HG03108 (cell line): ENCODE results near the gene WDR88.
"Not testable (repeated sequence)": the region's sequence is repeated elsewhere in the genome, so short reads cannot be mapped to it uniquely, and the experiment has no call there.

Experiments used
- ATAC-seq: cut with Tn5 transposase; IDR thresholded peaks from one replicate; pipeline ENCODE4 v1.9.1; 2021; ENCODE audit warnings: moderate library complexity; ENCODE audit not compliant: unreplicated experiment

WDR88 gene

DNA sequence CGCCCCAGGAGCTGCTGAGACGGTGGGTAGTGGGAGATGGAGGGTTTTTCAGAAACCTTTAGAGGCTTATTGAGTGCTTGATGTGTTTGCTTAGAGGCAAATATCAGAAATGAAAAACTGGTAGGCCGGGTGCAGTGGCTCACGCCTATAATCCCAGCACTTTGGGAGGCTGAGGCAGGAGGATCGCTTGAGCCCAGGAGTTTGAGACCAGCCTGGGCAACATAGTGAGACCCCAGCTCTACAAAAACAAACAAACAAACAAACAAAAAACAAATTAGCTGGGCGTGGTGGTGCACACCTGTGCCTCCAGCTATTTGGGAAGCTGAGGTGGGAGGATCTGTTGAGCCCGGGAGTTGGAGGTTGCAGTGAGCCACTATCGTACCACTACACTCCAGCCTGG is 5.2 kb upstream of the WDR88 start:
- ATAC-seq, result not testable (repeated sequence)

- ATAC-seq, result no peak
These were observed 2.0 kb upstream of the WDR88 start for GRCh38 chr19:33129901-33130300.

GRCh38 chr19:33130433-33130832 is 1.5 kb upstream of the WDR88 start:
- no peak for ATAC-seq

GRCh38 chr19:33132425-33132824 is 511 bp downstream of the WDR88 start:
- no peak for ATAC-seq

DNA sequence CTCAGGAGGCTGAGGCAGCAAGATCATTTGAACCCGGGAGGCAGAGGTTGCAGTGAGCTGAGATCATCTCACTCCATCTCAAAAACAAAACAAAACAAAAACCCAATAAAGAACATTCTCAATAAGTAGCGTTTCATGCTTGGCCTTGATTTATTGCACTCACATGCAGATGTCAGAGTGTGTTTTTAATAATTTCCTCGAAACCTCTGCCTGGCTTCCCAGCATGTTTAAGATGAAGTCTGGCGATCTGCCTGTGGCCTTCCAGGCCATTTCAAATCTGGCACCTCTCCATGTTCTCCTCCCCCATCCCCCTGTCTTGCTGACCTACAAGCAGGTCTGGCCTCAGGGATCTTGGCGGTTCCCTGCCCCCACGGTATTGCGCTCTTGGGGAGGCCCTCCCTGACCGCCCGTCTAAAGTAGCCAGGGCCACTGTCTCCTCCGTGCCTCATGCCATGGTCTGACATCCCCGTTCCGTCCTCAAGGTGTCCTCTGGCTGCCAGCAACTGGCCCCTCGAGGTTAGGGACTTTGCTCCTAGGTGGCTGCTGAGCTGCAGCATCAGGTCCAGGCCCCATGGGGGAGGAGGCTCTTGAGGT is 1.6 kb downstream of the WDR88 start:
- no peak for ATAC-seq

- no peak for ATAC-seq
These were observed 2.7 kb downstream of the WDR88 start for GRCh38 chr19:33134571-33135041.

- no peak for ATAC-seq
These were observed 7.3 kb downstream of the WDR88 start for GRCh38 chr19:33139165-33139564.

GRCh38 chr19:33143897-33144405 is 12.0 kb downstream of the WDR88 start:
- ATAC-seq, result no peak

- ATAC-seq, result no peak
These were observed 14.3 kb downstream of the WDR88 start for GRCh38 chr19:33146209-33146608.

DNA sequence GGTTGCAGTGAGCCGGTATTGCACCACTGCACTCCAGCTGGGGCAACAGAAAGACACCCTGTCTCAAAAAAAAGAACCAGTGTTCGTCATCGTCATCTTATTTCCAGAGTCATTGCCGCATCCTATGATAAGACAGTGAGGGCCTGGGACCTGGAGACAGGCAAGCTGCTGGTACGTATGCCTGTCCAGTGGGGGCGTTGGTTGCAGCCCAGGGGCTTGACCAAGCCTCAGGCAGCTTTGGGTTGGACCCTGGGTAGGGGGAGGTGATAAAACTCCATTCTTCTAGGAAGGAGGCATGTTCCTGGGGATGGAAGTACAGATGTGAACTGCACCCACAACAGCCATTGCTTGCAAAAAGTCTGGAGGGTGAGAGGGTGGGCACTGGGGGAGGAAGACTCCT is 15.6 kb downstream of the WDR88 start:
- no peak for ATAC-seq

GRCh38 chr19:33150852-33151518 is 19.1 kb downstream of the WDR88 start:
- ATAC-seq, result no peak

DNA sequence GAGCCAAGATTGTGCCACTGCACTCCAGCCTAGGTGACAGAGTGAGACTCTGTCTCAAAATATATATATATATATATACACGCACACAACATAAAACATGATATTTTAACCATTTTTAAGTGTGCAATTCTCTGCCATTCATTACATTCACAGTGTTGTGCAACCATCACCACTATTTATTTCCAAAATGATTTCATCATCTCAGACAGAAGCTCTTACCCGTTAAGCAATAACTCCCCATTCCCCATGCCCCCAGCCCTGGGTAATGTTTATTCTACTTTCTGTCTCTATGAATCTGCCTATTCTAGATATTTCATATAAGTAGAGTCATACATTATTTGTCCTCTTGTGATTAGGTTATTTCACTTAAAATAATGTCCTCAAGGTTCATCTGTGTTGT is 20.3 kb downstream of the WDR88 start:
- ATAC-seq, result no peak

DNA sequence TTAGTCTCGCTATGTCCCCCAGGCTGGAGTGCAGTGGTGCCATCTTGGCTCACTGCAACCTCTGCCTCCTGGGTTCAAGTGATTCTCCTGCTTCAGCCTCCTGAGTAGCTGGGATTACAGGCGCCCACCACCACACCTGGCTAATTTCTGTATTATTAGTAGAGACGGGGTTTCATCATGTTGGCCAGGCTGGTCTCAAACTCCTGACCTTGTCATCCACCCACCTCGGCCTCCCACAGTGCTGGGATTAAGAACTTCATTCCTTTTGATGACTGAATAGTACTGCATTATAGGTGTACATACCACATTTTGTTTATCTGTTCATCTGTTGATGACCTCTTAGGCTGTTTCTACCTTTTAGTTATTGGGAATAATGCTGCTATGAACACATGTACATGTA is 20.7 kb downstream of the WDR88 start:
- not testable (repeated sequence) for ATAC-seq

DNA sequence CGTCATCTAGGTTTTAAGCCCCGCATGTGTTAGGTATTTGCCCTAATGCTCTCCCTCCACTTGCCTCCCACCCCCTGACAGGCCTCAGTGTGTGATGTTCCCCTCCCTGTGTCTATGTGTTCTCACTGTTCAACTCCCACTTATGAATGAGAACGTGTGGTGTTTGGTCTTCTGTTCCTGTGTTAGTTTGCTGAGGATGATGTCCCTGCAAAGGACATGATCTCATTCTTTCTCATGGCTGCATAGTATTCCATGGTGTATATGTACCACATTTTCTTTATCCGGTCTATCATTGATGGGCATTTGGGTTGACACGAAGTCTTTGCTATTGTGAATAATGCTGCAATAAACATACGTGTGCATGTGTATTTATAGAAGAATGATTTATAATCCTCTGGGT is 22.4 kb downstream of the WDR88 start:
- not testable (repeated sequence) for ATAC-seq

GRCh38 chr19:33156334-33156733 is 24.4 kb downstream of the WDR88 start:
- ATAC-seq, result no peak

- no peak for ATAC-seq
These were observed 26.0 kb downstream of the WDR88 start for GRCh38 chr19:33157906-33158305.

DNA sequence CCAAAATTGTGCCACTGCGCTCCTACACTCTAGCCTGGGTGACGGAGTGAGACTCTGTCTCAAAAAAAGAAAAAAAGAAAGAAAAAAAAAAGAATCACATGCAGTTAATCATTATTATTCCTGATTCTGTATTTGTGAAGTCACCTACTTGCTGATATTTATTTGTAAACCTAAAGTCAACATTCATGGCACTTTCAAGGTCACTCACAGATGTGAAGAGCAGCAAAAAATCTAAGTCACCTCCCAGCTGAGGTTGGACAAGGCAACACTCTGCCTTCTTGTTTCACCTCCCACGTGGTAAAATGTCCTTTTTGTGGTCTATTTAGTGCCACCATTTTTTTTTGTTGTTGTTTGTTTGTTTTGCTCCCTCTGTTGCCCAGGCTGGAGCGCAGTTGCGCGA is 26.5 kb downstream of the WDR88 start:
- no peak for ATAC-seq

DNA sequence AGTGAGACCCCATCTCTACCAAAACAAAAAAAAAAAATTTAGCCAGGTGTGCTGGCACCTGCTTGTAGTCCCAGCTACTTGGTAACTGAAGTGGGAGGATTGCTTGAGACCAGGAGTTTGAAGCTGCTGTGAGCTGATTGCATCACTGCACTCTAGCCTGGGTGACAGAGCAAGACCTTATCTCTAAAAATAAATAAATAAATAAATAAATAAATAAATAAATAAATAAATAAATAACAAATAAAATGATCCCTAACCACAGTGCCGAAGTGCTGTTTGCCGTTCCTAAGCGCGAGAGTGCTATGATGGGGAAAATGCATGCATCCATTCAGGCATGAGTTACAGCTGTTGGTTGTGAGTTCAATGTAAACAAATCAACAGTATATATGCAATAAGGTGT is 27.2 kb downstream of the WDR88 start:
- ATAC-seq, result no peak

- no peak for ATAC-seq
These were observed 28.0 kb downstream of the WDR88 start for GRCh38 chr19:33159893-33160292.

DNA sequence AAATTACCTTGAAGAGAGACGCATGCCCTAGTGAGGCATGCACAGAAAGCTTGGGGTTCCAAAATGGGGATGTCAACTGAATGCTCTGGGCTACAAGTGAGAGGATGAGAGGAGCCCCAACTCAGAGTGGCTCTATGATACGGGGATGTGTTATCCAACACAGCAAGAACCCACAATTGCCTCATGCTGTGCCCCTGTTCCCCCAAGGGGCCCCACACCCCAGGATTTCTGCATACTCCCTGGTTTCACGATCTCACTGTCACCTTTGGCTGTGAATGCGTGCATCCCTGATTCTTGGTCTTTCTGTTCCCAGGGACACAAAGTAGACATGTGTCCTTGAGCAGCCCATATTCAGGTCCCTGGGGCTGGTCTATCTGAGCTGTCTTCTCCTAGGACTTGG is 29.3 kb downstream of the WDR88 start:
- ATAC-seq, result no peak

DNA sequence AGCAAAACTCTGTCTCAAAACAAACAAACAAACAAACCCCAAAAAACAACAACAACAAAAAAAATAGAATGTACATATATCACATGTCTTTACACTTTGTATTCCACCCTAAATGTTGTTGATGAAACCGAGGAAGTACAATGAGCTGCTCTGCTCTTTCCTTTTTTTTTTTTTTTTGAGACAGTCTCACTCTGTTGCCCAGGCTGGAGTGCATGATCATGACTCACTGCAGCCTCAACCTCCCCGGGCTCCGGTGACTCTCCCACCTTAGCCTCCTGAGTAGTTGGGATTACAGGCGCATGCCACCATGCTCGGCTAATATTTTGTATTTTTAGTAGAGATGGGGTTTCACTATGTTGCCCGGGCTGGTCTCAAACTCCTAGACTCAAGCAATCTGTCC is 31.6 kb downstream of the WDR88 start:
- no peak for ATAC-seq

- not testable (repeated sequence) for ATAC-seq
These were observed 34.1 kb downstream of the WDR88 start for GRCh38 chr19:33166037-33166436.

GRCh38 chr19:33167438-33167837 is 35.5 kb downstream of the WDR88 start:
- ATAC-seq, result no peak
